ENCODE data around the gene ODF4. TPM values are rescaled to one million over a fixed set of nuclear protein-coding genes. Genes with fewer than 3 reads are reported as not detected.
A peak's percentile ranks its signal among the peaks of the same experiment; 100 is the strongest.

The ODF4 gene
- total RNA-seq, 4 donors from 2014 or later = not detected

- no peaks in the 10 kb centered on the region for H3K36me3 ChIP-seq
- no peaks in the 10 kb centered on the region for H3K9me3 ChIP-seq
- ATAC-seq (peak in 1 of 2 donors; percentile 66), DNase-seq (peak in 1 of 2 donors; percentile 27)
- no peak overlapping the region for H3K4me3 ChIP-seq
- H3K4me1 ChIP-seq = no peaks in the 10 kb centered on the region
- in situ Hi-C loops (cut with MboI; ENCODE audit: low sequenced_read_pairs in 4 of 4) = no loop called here
- TF ChIP-seq POLR2A (IDR thresholded peaks at IDR 0.05) = no peak
- no peak for TF ChIP-seq CTCF (IDR thresholded peaks at IDR 0.05 in 4 of 5, conservative IDR thresholded peaks at IDR 0.05 in 1 of 5)
- no peaks in the 10 kb centered on the region for H3K27me3 ChIP-seq
- intact Hi-C loops (cut with DNase I; ENCODE audit: low total_unique reads) = no loop called here
- peak overlapping the region in 2 of 4 donors; percentile 28 to 33 for H3K27ac ChIP-seq
Observed at GRCh38 chr17:8333281-8333680, 6.4 kb upstream of the ODF4 start.

GRCh38 chr17:8337802-8338752 lies 1.6 kb upstream of the ODF4 start:
- no peak for TF ChIP-seq CTCF (IDR thresholded peaks at IDR 0.05 in 4 of 5, conservative IDR thresholded peaks at IDR 0.05 in 1 of 5)
- TF ChIP-seq POLR2A (IDR thresholded peaks at IDR 0.05) = no peak
- ATAC-seq = no peak
- in situ Hi-C loops (cut with MboI; ENCODE audit: low sequenced_read_pairs in 4 of 4) = no loop called here

GRCh38 chr17:8338753-8339140 lies 893 bp upstream of the ODF4 start:
- no peaks in the 10 kb centered on the region for H3K27me3 ChIP-seq
- H3K4me3 ChIP-seq = no peak overlapping the region
- H3K27ac ChIP-seq = no peak overlapping the region
- no peak for ATAC-seq
- H3K9me3 ChIP-seq = no peaks in the 10 kb centered on the region
- TF ChIP-seq POLR2A (IDR thresholded peaks at IDR 0.05) (no peak), CTCF (IDR thresholded peaks at IDR 0.05 in 4 of 5, conservative IDR thresholded peaks at IDR 0.05 in 1 of 5) (no peak)
- intact Hi-C loops (cut with DNase I; ENCODE audit: low total_unique reads) = no loop called here
- no peaks in the 10 kb centered on the region for H3K4me1 ChIP-seq
- in situ Hi-C loops (cut with MboI; ENCODE audit: low sequenced_read_pairs in 4 of 4) = no loop called here
- H3K36me3 ChIP-seq = no peaks in the 10 kb centered on the region
- no peak for DNase-seq

More at GRCh38 chr17:8337802-8338752, 1.6 kb upstream of the ODF4 start:
- no peaks in the 10 kb centered on the region for H3K27me3 ChIP-seq
- intact Hi-C loops (cut with DNase I; ENCODE audit: low total_unique reads) = no loop called here
- H3K9me3 ChIP-seq = no peaks in the 10 kb centered on the region
- no peak for DNase-seq
- H3K4me1 ChIP-seq = no peaks in the 10 kb centered on the region
- no peaks in the 10 kb centered on the region for H3K36me3 ChIP-seq
- H3K4me3 ChIP-seq = no peak overlapping the region
- H3K27ac ChIP-seq = no peak overlapping the region

GRCh38 chr17:8341456-8341855 lies 1.8 kb downstream of the ODF4 start:
- H3K9me3 ChIP-seq = no peaks in the 10 kb centered on the region
- no peak overlapping the region for H3K4me3 ChIP-seq
- no peaks in the 10 kb centered on the region for H3K4me1 ChIP-seq
- TF ChIP-seq POLR2A (IDR thresholded peaks at IDR 0.05) = no peak
- no peak for TF ChIP-seq CTCF (IDR thresholded peaks at IDR 0.05 in 4 of 5, conservative IDR thresholded peaks at IDR 0.05 in 1 of 5)
- DNase-seq = no peak
- no peak for ATAC-seq
- H3K27me3 ChIP-seq = peaks cover 0 to 3% (median 0%) of the 10 kb centered on the region in 3 donors
- no peak overlapping the region for H3K27ac ChIP-seq
- in situ Hi-C loops (cut with MboI; ENCODE audit: low sequenced_read_pairs in 4 of 4) = no loop called here
- H3K36me3 ChIP-seq = no peaks in the 10 kb centered on the region
- intact Hi-C loops (cut with DNase I; ENCODE audit: low total_unique reads) = no loop called here

Data from gastrocnemius medialis (tissue), 4 donors.